Measurements from ENCODE around the gene TAF6.

The TAF6 gene

GRCh38 chr7:100119072-100119969, at the start of gene TAF6, which contains the start of gene CNPY4:
TAF6 (minus strand) TSS chr7:100119358; CDS start chr7:100114209, 5,149 bp downstream.
CNPY4 (plus strand) TSS chr7:100119634; CDS start chr7:100119745, 111 bp downstream.
- peak; percentile 91 to 92 for DNase-seq (ENCODE audit: low read depth in 2 of 2)

- DNase-seq (ENCODE audit: low read depth in 2 of 2), result no peak
These were observed 48.8 kb upstream of the TAF6 start for GRCh38 chr7:100167912-100168323.

- DNase-seq (ENCODE audit: low read depth in 2 of 2), result no peak
These were observed 48.1 kb upstream of the TAF6 start for GRCh38 chr7:100166970-100167911.

- DNase-seq (ENCODE audit: low read depth in 2 of 2), result no peak
These were observed 47.3 kb upstream of the TAF6 start for GRCh38 chr7:100166317-100166940.

GRCh38 chr7:100163871-100164270, 44.7 kb upstream of the TAF6 start:
- DNase-seq (ENCODE audit: low read depth in 2 of 2), result no peak

- DNase-seq (ENCODE audit: low read depth in 2 of 2), result no peak
These were observed 43.9 kb upstream of the TAF6 start for GRCh38 chr7:100163006-100163531.

GRCh38 chr7:100160067-100160466, 40.9 kb upstream of the TAF6 start:
- DNase-seq (ENCODE audit: low read depth in 2 of 2), result no peak

GRCh38 chr7:100159099-100159623, 40.0 kb upstream of the TAF6 start:
- DNase-seq (ENCODE audit: low read depth in 2 of 2), result no peak

GRCh38 chr7:100158229-100159098, 39.3 kb upstream of the TAF6 start, which contains the start of gene TRAPPC14:
TRAPPC14 (minus strand) TSS chr7:100158723; CDS start chr7:100158499, 224 bp downstream.
- peak; percentile 84 to 91 for DNase-seq (ENCODE audit: low read depth in 2 of 2)

GRCh38 chr7:100157334-100158228, 38.4 kb upstream of the TAF6 start:
- no peak for DNase-seq (ENCODE audit: low read depth in 2 of 2)

GRCh38 chr7:100157069-100157333, 37.8 kb upstream of the TAF6 start:
- no peak for DNase-seq (ENCODE audit: low read depth in 2 of 2)

- no peak for DNase-seq (ENCODE audit: low read depth in 2 of 2)
These were observed 37.3 kb upstream of the TAF6 start for GRCh38 chr7:100156331-100157068.

- no peak for DNase-seq (ENCODE audit: low read depth in 2 of 2)
These were observed 36.6 kb upstream of the TAF6 start for GRCh38 chr7:100155553-100156317.

GRCh38 chr7:100154651-100155491, 35.7 kb upstream of the TAF6 start:
- no peak for DNase-seq (ENCODE audit: low read depth in 2 of 2)

GRCh38 chr7:100153708-100154535, 34.8 kb upstream of the TAF6 start:
- no peak for DNase-seq (ENCODE audit: low read depth in 2 of 2)
